KMS-11 (cell line): ENCODE results near the gene AOPEP.

ENCODE experiments used
- H2AFZ ChIP-seq: fragments of 200-600 bp; sonication (generic); 2 replicates; pipeline ENCODE4 v1.6.1; 2016; ENCODE audit warnings: antibody characterized with exemption, mixed run types, low read depth
- H3K27ac ChIP-seq: fragments of 200-600 bp; sonication (generic); 2 replicates; pipeline ENCODE4 v1.6.1; 2016; ENCODE audit warnings: mild to moderate bottlenecking, mixed run types
- H3K27me3 ChIP-seq: fragments of 200-600 bp; sonication (generic); 2 replicates; pipeline ENCODE4 v1.6.1; 2017; ENCODE audit warnings: mild to moderate bottlenecking, low read depth, mixed run types, moderate library complexity; ENCODE audit not compliant: insufficient read depth
- H3K36me3 ChIP-seq: fragments of 200-600 bp; sonication (generic); 2 replicates; pipeline ENCODE4 v1.6.1; 2017; ENCODE audit warnings: mild to moderate bottlenecking, mixed run types; ENCODE audit not compliant: insufficient read depth
- H3K4me1 ChIP-seq: fragments of 200-600 bp; sonication (generic); 2 replicates; pipeline ENCODE4 v1.6.1; 2016; ENCODE audit warnings: mild to moderate bottlenecking, low read depth, mixed run types; ENCODE audit not compliant: poor library complexity, severe bottlenecking
- H3K4me2 ChIP-seq: fragments of 200-600 bp; sonication (generic); 2 replicates; pipeline ENCODE4 v1.7.0; 2016; ENCODE audit warnings: mild to moderate bottlenecking, mixed run types
- H3K4me3 ChIP-seq: fragments of 200-600 bp; sonication (generic); IDR thresholded peaks from 2 replicates; pipeline ENCODE4 v1.6.1; 2017; ENCODE audit warnings: low read depth, low read length, mixed read lengths; ENCODE audit not compliant: insufficient read depth
- H3K79me2 ChIP-seq: fragments of 200-600 bp; sonication (generic); 2 replicates; pipeline ENCODE4 v1.6.1; 2016; ENCODE audit warnings: low read depth, mixed run types; ENCODE audit not compliant: insufficient read depth
- H3K9ac ChIP-seq: fragments of 200-600 bp; sonication (generic); 2 replicates; pipeline ENCODE4 v1.6.1; 2016; ENCODE audit warnings: mild to moderate bottlenecking, mixed run types
- H4K20me1 ChIP-seq: fragments of 200-600 bp; sonication (generic); 2 replicates; pipeline ENCODE4 v1.6.1; 2016; ENCODE audit warnings: mild to moderate bottlenecking, mixed run types; ENCODE audit not compliant: insufficient read depth
- TF ChIP-seq, protein P1 (sequence below): fragments of 200-600 bp; sonication (generic); conservative IDR thresholded peaks from 2 replicates; pipeline ENCODE4 v1.6.1; 2017; ENCODE audit warnings: low read depth, mild to moderate bottlenecking, antibody characterized with exemption, low read length, moderate library complexity, mixed read lengths

The AOPEP gene

DNA sequence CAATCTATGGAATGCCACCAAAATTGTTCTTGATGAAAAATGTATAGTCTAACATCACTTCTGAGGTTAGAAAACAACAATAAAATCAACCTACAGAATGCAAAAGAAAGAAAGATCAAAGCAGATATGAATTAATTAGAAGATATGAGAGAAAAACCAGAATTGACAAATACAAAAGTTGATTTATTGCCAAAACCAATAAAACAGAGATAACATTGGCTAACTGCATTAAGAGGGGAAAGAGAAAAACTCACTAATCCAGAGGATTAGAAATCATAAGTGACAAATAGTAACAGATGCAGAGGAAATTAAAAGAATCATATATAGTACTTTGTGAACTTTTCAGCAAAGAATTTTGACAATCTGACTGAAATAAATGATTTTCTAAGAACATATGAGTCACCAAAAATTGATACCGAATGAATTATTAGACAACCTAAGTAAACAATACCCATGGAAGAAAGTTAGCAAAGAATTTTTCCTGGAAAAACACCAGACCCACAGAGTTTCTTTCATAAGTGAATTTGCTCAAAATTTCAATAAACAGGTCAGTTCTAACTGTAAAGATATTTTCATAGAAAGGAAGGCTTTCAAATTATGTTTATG lies 167.7 kb downstream of the AOPEP start:
- H3K27ac ChIP-seq: no peak overlapping the region
- no peak overlapping the region for H3K4me2 ChIP-seq
- H3K27me3 ChIP-seq: no peaks in the 10 kb centered on the region
- H3K9ac ChIP-seq: no peak overlapping the region
- no peaks in the 10 kb centered on the region for H3K79me2 ChIP-seq
- no peaks in the 10 kb centered on the region for H4K20me1 ChIP-seq
- no peak overlapping the region for H3K4me3 ChIP-seq
- H2AFZ ChIP-seq: no peak overlapping the region
- TF ChIP-seq, protein P1, sequence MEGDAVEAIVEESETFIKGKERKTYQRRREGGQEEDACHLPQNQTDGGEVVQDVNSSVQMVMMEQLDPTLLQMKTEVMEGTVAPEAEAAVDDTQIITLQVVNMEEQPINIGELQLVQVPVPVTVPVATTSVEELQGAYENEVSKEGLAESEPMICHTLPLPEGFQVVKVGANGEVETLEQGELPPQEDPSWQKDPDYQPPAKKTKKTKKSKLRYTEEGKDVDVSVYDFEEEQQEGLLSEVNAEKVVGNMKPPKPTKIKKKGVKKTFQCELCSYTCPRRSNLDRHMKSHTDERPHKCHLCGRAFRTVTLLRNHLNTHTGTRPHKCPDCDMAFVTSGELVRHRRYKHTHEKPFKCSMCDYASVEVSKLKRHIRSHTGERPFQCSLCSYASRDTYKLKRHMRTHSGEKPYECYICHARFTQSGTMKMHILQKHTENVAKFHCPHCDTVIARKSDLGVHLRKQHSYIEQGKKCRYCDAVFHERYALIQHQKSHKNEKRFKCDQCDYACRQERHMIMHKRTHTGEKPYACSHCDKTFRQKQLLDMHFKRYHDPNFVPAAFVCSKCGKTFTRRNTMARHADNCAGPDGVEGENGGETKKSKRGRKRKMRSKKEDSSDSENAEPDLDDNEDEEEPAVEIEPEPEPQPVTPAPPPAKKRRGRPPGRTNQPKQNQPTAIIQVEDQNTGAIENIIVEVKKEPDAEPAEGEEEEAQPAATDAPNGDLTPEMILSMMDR: no peak
- no peaks in the 10 kb centered on the region for H3K36me3 ChIP-seq
- H3K4me1 ChIP-seq: no peaks in the 10 kb centered on the region

DNA sequence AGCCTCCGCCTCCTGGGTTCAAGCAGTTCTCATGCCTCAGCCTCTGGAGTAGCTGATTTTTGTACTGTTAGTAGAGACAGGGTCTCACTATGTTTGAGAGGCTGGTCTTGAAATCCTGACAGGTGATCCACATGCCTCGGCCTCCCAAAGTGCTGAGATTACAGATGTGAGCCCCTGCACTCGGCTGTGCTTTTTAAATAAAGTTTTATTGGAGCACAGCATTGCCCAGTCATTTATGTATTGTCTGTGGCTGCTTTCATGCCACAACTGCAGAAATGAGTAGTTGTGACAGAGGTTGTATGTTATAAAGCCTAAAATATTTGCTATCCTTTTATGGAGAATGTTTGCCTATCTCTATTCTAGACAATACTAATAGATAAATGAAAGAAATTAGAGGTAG lies 169.2 kb downstream of the AOPEP start:
- H3K36me3 ChIP-seq: no peaks in the 10 kb centered on the region
- H4K20me1 ChIP-seq: no peaks in the 10 kb centered on the region
- H3K27me3 ChIP-seq: no peaks in the 10 kb centered on the region
- TF ChIP-seq, protein P1: no peak
- H3K9ac ChIP-seq: no peak overlapping the region
- no peak overlapping the region for H3K4me3 ChIP-seq
- H3K4me1 ChIP-seq: no peaks in the 10 kb centered on the region
- no peaks in the 10 kb centered on the region for H3K79me2 ChIP-seq
- H3K27ac ChIP-seq: no peak overlapping the region
- H3K4me2 ChIP-seq: no peak overlapping the region
- H2AFZ ChIP-seq: no peak overlapping the region

DNA sequence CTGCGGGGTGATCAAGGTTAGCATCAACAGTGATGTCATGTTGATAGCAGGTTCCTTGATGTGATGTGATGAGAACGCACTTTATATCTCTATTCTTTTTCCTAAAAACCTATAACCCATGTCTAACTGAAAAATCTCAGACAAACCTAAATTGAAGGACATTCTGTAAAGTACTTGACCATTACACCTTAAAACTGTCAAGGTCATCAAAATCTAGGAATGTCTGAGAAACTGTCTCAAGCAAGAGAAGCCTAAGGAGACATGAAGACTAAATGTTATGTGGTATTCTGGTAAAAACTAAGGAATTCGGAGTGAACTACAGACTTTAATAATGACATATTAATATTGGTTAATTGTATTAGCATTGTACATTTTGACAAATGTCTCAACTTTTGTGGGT lies 170.0 kb downstream of the AOPEP start:
- Histone ChIP-seq H3K4me1 (no peaks in the 10 kb centered on the region), H3K4me2 (no peak overlapping the region), H4K20me1 (no peaks in the 10 kb centered on the region), H3K4me3 (no peak overlapping the region), H3K27me3 (no peaks in the 10 kb centered on the region), H2AFZ (no peak overlapping the region), H3K79me2 (no peaks in the 10 kb centered on the region), H3K27ac (no peak overlapping the region), H3K36me3 (no peaks in the 10 kb centered on the region), H3K9ac (no peak overlapping the region)
- TF ChIP-seq, protein P1: no peak

DNA sequence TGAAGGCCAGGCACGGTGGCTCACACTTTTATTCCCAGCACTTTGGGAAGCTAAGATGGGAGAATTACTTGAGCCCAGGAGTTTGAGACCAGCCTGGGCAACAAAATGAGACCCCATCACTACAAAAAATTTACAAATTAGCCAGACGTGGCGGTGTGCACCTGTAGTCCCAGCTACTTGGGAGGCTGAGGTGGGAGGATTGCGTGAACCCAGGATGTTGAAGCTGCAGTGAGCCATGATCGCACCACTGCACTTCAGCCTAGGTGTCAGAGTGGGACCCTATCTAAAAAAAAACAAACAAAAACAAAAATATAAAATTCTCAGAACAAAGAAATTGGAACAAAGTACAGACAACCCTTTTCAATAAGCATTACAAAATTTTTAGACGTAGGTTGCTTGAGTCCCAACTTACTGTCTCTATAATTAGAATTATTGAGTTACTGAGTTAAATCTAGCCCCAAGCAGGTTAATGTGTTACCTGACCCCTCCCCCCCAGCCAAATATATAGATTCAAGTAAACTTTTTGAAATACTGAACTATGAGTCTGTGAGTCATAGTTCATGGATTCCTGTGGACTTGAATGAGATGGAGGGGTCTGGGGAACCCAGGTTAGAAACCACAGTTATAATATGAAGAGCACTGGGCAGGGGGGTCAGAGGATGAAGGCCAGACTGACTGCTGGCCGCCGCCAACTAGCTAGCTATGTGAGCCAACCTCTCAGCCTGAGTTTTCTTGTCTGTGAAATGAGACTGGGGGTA lies 173.1 kb downstream of the AOPEP start:
- Histone ChIP-seq H3K9ac (no peak overlapping the region), H3K4me2 (no peak overlapping the region), H3K4me3 (no peak overlapping the region), H3K27me3 (no peaks in the 10 kb centered on the region), H3K79me2 (no peaks in the 10 kb centered on the region), H2AFZ (no peak overlapping the region), H3K36me3 (no peaks in the 10 kb centered on the region), H3K4me1 (peaks cover 3% of the 10 kb centered on the region), H4K20me1 (no peaks in the 10 kb centered on the region), H3K27ac (no peak overlapping the region)
- TF ChIP-seq, protein P1: no peak
